Rectal smooth muscle tissue (tissue), 1 donor: ENCODE results near the gene ZNF443.
"Not testable (repeated sequence)": the region's sequence is repeated elsewhere in the genome, so short reads cannot be mapped to it uniquely, and the experiment has no call there.

Experiments
- H3K27ac ChIP-seq: one replicate; pipeline ENCODE4 v1.7.0; 2013; ENCODE audit warnings: low read depth, low read length, inconsistent platforms
- H3K27me3 ChIP-seq: one replicate; pipeline ENCODE4 v1.7.0; 2013; ENCODE audit warnings: low read length; ENCODE audit not compliant: control insufficient read depth, insufficient read depth
- H3K36me3 ChIP-seq: one replicate; pipeline ENCODE4 v1.7.0; 2013; ENCODE audit warnings: low read length; ENCODE audit not compliant: control insufficient read depth, insufficient read depth
- H3K4me1 ChIP-seq: one replicate; pipeline ENCODE4 v1.7.0; 2013; ENCODE audit warnings: low read length; ENCODE audit not compliant: control insufficient read depth, insufficient read depth
- H3K4me3 ChIP-seq: one replicate; pipeline ENCODE4 v1.7.0; 2013; ENCODE audit warnings: low read length
- H3K9ac ChIP-seq: one replicate; pipeline ENCODE4 v1.7.0; 2013; ENCODE audit warnings: low read length

ZNF443 gene

DNA sequence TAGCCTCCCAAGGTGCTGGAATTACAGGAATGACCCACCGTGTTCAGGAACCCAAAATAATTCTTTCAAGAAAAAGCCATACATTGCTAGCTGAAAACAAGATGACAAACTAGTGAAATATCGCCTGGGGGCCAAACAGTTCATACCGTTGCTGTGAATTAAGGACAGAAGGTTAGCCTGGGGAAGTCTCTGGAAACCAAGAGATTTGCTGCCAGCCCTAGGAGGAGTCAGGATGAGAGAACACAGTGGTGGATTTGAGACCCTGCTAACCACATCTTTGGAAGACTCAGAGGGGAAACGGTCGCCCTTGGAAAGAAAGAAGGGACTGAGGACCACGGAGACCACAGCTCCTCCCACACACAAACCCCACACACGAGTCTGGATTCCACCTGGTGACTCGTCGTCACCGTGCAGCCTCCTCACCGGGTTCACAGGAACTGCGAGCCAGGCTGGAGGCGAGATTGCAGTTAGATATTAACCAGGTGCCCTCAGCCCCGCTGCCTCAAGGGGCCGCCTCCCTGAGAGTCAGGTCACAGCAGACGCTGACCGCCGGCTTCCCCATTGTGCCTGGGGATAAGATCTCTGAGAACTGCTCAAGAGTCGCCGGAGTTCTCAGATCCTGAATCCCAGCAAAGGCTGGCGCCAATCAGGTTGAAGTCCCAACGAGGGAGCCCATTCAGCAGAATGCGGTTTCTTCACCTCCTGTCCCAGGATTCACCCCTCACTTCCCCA lies 40.8 kb downstream of the ZNF443 start:
- not testable (repeated sequence) for H3K36me3 ChIP-seq, H3K4me1 ChIP-seq, H3K27me3 ChIP-seq
- Histone ChIP-seq H3K4me3 (peak overlapping the region; percentile 90), H3K27ac (peak overlapping the region; percentile 85), H3K9ac (peak overlapping the region; percentile 86)

DNA sequence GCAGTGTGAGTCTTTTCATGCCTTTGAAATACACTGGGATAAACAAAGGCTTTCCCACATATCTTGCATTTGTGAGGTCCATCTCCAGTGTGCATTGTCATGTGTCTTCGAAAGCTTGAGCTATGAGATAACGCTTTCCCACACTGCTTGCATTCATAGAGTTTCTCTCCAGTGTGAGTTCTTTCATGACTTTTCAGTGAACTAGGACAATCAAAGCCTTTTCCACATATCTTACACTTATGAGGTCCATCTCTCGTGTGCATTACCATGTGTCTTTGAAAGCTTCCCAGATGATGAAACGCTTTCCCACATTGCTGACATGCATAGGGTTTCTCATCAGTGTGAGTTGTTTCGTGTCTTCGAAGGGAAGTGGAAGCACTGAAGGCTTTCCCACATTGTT lies 49.7 kb downstream of the ZNF443 start:
- not testable (repeated sequence) for H3K27me3 ChIP-seq, H3K9ac ChIP-seq, H3K4me1 ChIP-seq, H3K4me3 ChIP-seq, H3K27ac ChIP-seq
- peaks cover 18% of the 10 kb centered on the region for H3K36me3 ChIP-seq

DNA sequence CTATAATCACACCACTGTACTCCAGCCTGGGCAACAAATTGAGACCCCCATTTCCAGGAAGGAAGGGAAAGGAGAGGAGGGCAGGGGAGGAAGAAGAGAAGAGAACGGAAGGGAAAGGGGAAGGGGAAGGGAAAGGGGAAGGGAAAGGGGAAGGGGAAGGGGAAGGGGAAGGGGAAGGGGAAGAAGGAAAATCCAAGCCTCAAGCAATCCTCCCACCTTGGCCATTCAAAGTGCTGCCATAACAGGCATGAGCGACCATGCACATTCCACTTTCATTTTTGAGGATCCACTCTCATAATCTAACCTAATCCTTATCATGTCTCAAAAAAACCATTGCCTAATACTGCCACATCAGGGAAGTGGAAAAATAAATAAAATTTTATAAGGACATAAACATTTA lies 54.5 kb downstream of the ZNF443 start:
- not testable (repeated sequence) for H3K4me1 ChIP-seq, H3K27ac ChIP-seq, H3K4me3 ChIP-seq, H3K27me3 ChIP-seq, H3K9ac ChIP-seq
- H3K36me3 ChIP-seq: peaks cover 13% of the 10 kb centered on the region

DNA sequence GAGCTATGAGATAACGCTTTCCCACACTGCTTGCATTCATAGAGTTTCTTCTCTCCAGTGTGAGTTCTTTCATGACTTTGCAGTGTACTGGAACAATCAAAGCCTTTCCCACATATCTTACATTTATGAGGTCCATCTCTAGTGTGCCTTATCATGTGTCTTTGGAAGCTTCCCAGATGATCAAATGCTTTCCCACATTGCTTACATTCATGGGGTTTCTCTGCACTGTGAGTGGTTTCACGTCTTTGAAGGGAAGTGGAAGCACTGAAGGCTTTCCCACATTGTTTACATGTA lies 60.4 kb downstream of the ZNF443 start:
- H3K9ac ChIP-seq: no peak overlapping the region
- H3K27me3 ChIP-seq: no peaks in the 10 kb centered on the region
- H3K27ac ChIP-seq: no peak overlapping the region
- no peaks in the 10 kb centered on the region for H3K4me1 ChIP-seq
- peaks cover 9% of the 10 kb centered on the region for H3K36me3 ChIP-seq
- no peak overlapping the region for H3K4me3 ChIP-seq

DNA sequence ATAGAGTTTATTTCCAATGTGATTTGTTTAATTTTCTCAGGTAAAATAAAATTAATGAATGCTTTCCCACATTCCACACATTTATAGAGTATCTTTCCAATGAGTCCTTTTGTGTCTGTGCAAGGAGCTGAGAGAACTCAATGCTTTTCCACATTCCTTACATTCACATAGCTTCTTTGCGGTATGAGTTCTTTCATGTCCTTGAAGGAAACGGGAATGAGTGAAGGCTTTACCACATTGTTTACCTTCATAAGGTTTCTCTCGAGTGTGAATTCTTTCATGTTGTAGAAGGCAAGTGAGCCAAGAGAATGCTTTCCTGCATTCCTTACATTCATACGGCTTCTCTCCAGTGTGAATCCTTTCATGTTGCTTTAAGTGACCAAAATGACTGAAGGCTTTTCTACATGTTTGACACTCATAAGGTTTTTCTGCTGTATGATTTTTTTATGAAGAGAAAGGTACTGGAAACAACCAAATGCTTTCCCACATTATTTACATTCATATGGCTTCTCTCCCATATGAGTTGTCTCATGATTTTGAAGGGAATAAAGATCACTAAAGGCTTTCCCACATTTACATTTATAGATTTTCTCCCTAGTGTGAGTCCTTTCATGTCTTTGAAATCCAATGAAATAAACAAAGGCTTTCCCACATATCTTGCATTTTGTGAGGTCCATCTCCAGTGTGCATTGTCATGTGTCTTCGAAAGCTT lies 60.9 kb downstream of the ZNF443 start:
- no peak overlapping the region for H3K4me3 ChIP-seq
- H3K9ac ChIP-seq: no peak overlapping the region
- no peak overlapping the region for H3K27ac ChIP-seq
- no peaks in the 10 kb centered on the region for H3K4me1 ChIP-seq
- H3K36me3 ChIP-seq: peaks cover 9% of the 10 kb centered on the region
- H3K27me3 ChIP-seq: no peaks in the 10 kb centered on the region
